AG08395 (cell line): Measurements from ENCODE around the gene IMMP1L.
"Not testable (repeated sequence)": the region's sequence is repeated elsewhere in the genome, so short reads cannot be mapped to it uniquely, and the experiment has no call there.

Experiments
- DNase-seq: peaks from one replicate; pipeline ENCODE4 v3.0.0; 2012; ENCODE audit warnings: mixed read lengths, low spot score

Gene IMMP1L

GRCh38 chr11:31509429-31510345, at the start of gene IMMP1L, which contains the start of gene ELP4:
Gene IMMP1L (minus strand): TSS chr11:31509622. CDS start chr11:31463276, 46,346 bp downstream.
Gene ELP4 (plus strand): TSS chr11:31509767. CDS start chr11:31509785, 18 bp downstream.
- DNase-seq, result peak; percentile 100

GRCh38 chr11:31558001-31558400, 48.6 kb upstream of the IMMP1L start:
- DNase-seq, result no peak

- no peak for DNase-seq
These were observed 46.5 kb upstream of the IMMP1L start for GRCh38 chr11:31555938-31556337.

- no peak for DNase-seq
These were observed 33.4 kb upstream of the IMMP1L start for GRCh38 chr11:31542862-31543261.

- no peak for DNase-seq
These were observed 26.1 kb upstream of the IMMP1L start for GRCh38 chr11:31535479-31535878.

GRCh38 chr11:31531293-31531692, 21.9 kb upstream of the IMMP1L start:
- no peak for DNase-seq

GRCh38 chr11:31529701-31530100, 20.3 kb upstream of the IMMP1L start:
- no peak for DNase-seq

GRCh38 chr11:31529189-31529588, 19.8 kb upstream of the IMMP1L start:
- DNase-seq, result no peak

GRCh38 chr11:31521497-31522150, 12.2 kb upstream of the IMMP1L start:
- DNase-seq, result no peak

GRCh38 chr11:31512117-31512516, 2.7 kb upstream of the IMMP1L start:
- no peak for DNase-seq

GRCh38 chr11:31509051-31509428, 382 bp downstream of the IMMP1L start:
- no peak for DNase-seq

GRCh38 chr11:31500560-31500959, 8.9 kb downstream of the IMMP1L start:
- no peak for DNase-seq

- no peak for DNase-seq
These were observed 9.7 kb downstream of the IMMP1L start for GRCh38 chr11:31499576-31500178.

GRCh38 chr11:31493762-31494161, 15.7 kb downstream of the IMMP1L start:
- not testable (repeated sequence) for DNase-seq

- DNase-seq, result no peak
These were observed 16.2 kb downstream of the IMMP1L start for GRCh38 chr11:31493235-31493634.

GRCh38 chr11:31492320-31492913, 17.0 kb downstream of the IMMP1L start:
- DNase-seq, result no peak

- DNase-seq, result peak; percentile 24
These were observed 21.6 kb downstream of the IMMP1L start for GRCh38 chr11:31487848-31488247.

- no peak for DNase-seq
These were observed 24.9 kb downstream of the IMMP1L start for GRCh38 chr11:31484497-31484896.

- no peak for DNase-seq
These were observed 28.5 kb downstream of the IMMP1L start for GRCh38 chr11:31480930-31481329.

- DNase-seq, result no peak
These were observed 30.4 kb downstream of the IMMP1L start for GRCh38 chr11:31479066-31479465.

GRCh38 chr11:31478223-31478590, 31.2 kb downstream of the IMMP1L start:
- DNase-seq, result no peak

- no peak for DNase-seq
These were observed 31.7 kb downstream of the IMMP1L start for GRCh38 chr11:31477528-31478222.
